ENCODE data around the gene CDRT4.

GRCh38 chr17:15451680-15452079 is 15.7 kb downstream of the CDRT4 start:
- TF ChIP-seq EZH2 (IDR thresholded peaks at IDR 0.05) (no peak), POLR2A (IDR thresholded peaks at IDR 0.05; ENCODE audit: borderline replicate concordance, extremely low read depth, insufficient read depth, insufficient read length) (no peak), TCF7L2 (IDR thresholded peaks at IDR 0.05; ENCODE audit: borderline replicate concordance, extremely low read depth, insufficient read depth, insufficient read length) (no peak), CTCF (IDR thresholded peaks at IDR 0.05 in 2 of 3, conservative IDR thresholded peaks at IDR 0.05 in 1 of 3; ENCODE audit: borderline replicate concordance in 1 of 3, insufficient read depth in 1 of 3, low read depth in 2 of 3, low read length in 2 of 3) (no peak), ATF3 (IDR thresholded peaks at IDR 0.05) (no peak), POLR2AphosphoS5 (IDR thresholded peaks at IDR 0.05; ENCODE audit: low read depth, low read length) (no peak), EZH2phosphoT487 (IDR thresholded peaks at IDR 0.05; ENCODE audit: borderline replicate concordance) (no peak), REST (IDR thresholded peaks at IDR 0.05; ENCODE audit: low read depth) (no peak), YY1 (IDR thresholded peaks at IDR 0.05; ENCODE audit: extremely low read depth, insufficient replicate concordance, low read depth, low read length) (no peak), ZBTB33 (IDR thresholded peaks at IDR 0.05; ENCODE audit: extremely low read depth, insufficient replicate concordance, low read length) (no peak), SP1 (IDR thresholded peaks at IDR 0.05; ENCODE audit: low read depth) (no peak)

Measured in HCT116 (cell line).